ENCODE data around the gene TMEM87A.

Gene TMEM87A

GRCh38 chr15:42270551-42270950 lies 2.7 kb downstream of the TMEM87A start:
- no peak overlapping the region for H3K4me3 ChIP-seq (ENCODE audit: low read depth, low read length)
- TF ChIP-seq CTCF (IDR thresholded peaks at IDR 0.05; ENCODE audit: low read depth, low read length): no peak

GRCh38 chr15:42267286-42267685 lies 5.9 kb downstream of the TMEM87A start:
- no peak overlapping the region for H3K4me3 ChIP-seq (ENCODE audit: low read depth, low read length)
- TF ChIP-seq CTCF (IDR thresholded peaks at IDR 0.05; ENCODE audit: low read depth, low read length): no peak

- no peak for TF ChIP-seq CTCF (IDR thresholded peaks at IDR 0.05; ENCODE audit: low read depth, low read length)
- no peak overlapping the region for H3K4me3 ChIP-seq (ENCODE audit: low read depth, low read length)
Measured at GRCh38 chr15:42264795-42265194, 8.4 kb downstream of the TMEM87A start.

- no peak for TF ChIP-seq CTCF (IDR thresholded peaks at IDR 0.05; ENCODE audit: low read depth, low read length)
- H3K4me3 ChIP-seq (ENCODE audit: low read depth, low read length): no peak overlapping the region
Measured at GRCh38 chr15:42253300-42253699, 19.9 kb downstream of the TMEM87A start.

GRCh38 chr15:42240823-42241222 lies 32.4 kb downstream of the TMEM87A start:
- no peak overlapping the region for H3K4me3 ChIP-seq (ENCODE audit: low read depth, low read length)
- no peak for TF ChIP-seq CTCF (IDR thresholded peaks at IDR 0.05; ENCODE audit: low read depth, low read length)

GRCh38 chr15:42239528-42240182 lies 33.6 kb downstream of the TMEM87A start:
- H3K4me3 ChIP-seq (ENCODE audit: low read depth, low read length): no peak overlapping the region
- TF ChIP-seq CTCF (IDR thresholded peaks at IDR 0.05; ENCODE audit: low read depth, low read length): no peak

GRCh38 chr15:42233107-42233506 lies 40.1 kb downstream of the TMEM87A start:
- H3K4me3 ChIP-seq (ENCODE audit: low read depth, low read length): no peak overlapping the region
- TF ChIP-seq CTCF (IDR thresholded peaks at IDR 0.05; ENCODE audit: low read depth, low read length): no peak
